Uterus (tissue), 4 donors: ENCODE measurements around the gene ZP4. TPM values are rescaled to one million over a fixed set of nuclear protein-coding genes. Genes with fewer than 3 reads are reported as not detected.

Experiments
- DNase-seq, 2 donors: peaks; one replicate each; pipeline ENCODE4 v3.0.0-alpha.2; 2019 to 2020
- H3K27ac ChIP-seq, 2 donors: fragments of 200-600 bp; sonication (generic); 1 replicate in 1 of 2; 2 replicates in 1 of 2; pipeline ENCODE4 v1.5.1; 2016 to 2018
- H3K27me3 ChIP-seq, 2 donors: fragments of 200-600 bp; sonication (generic); one replicate each; pipeline ENCODE4 v1.5.1; 2018 to 2019; ENCODE audit warnings: control low read depth in 1 of 2
- H3K36me3 ChIP-seq, 2 donors: fragments of 200-600 bp; sonication (generic); one replicate each; pipeline ENCODE4 v1.5.1; 2019; ENCODE audit warnings: control low read depth in 1 of 2
- H3K4me1 ChIP-seq, 2 donors: fragments of 200-600 bp; sonication (generic); one replicate each; pipeline ENCODE4 v1.5.1; 2018 to 2019; ENCODE audit warnings: control low read depth in 1 of 2
- H3K4me3 ChIP-seq, 2 donors: fragments of 200-600 bp; sonication (generic); 1 replicate in 1 of 2; 2 replicates in 1 of 2; pipeline ENCODE4 v1.5.1; 2018 to 2019; ENCODE audit warnings: mild to moderate bottlenecking in 1 of 2
- H3K9me3 ChIP-seq, 2 donors: fragments of 200-600 bp; sonication (generic); one replicate each; pipeline ENCODE4 v1.5.1; 2019; ENCODE audit warnings: control low read depth in 1 of 2
- POLR2A ChIP-seq, 2 donors: fragments of 450-650 bp; IDR thresholded peaks; one replicate each; pipeline ENCODE4 v1.6.1; 2016; ENCODE audit warnings: antibody characterized with exemption in 2 of 2, mild to moderate bottlenecking in 1 of 2, moderate library complexity in 1 of 2
- intact Hi-C: fragments of 100-400 bp; cut with DNase I; formaldehyde crosslinking; loops from one replicate; pipeline ENCODE4 v1.15.1; 2023; ENCODE audit warnings: low total_unique reads
- total RNA-seq, 4 donors: library from RNA; depleted of rRNA in 3 of 4; stranded (reverse); fragments of >200 nt in 3 of 4; gene quantifications; one replicate each; pipeline versions ENCODE4 v1.1.0 to v1.2.4, GENCODE V29; 2014 to 2023
- TF ChIP-seq, protein P1 (sequence below), 4 experiments: fragments of 200-600 bp in 2 of 4; fragments of 450-650 bp in 2 of 4; sonication (generic) in 2 of 4; IDR thresholded peaks; one replicate each; pipeline ENCODE4 v1.5.1; 2016 to 2019; ENCODE audit warnings: antibody characterized with exemption in 4 of 4, mild to moderate bottlenecking in 2 of 4, moderate library complexity in 1 of 4
- donor health status: DM: yes; HTN: yes; CAD: no.

ZP4 gene
- total RNA-seq, 4 donors from 2014 or later: not detected

DNA sequence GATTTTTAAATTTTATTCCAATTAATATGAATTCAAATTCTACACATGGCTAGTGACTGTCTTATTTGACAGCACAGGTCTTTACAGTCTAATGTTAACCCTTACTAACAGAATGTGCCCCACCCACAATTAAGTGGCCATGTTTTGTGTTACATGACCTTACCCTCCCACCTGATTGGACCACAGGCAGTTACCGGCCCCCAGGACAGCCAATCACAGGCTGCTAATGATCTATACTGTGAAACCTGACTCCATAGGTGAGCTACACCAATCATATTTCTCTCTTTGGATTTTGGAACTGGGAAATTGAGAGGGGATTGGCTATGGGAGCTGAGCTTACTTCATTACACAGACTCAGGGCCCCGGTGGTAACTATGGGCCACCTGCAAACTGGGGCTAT, 27.5 kb downstream of the ZP4 start:
- DNase-seq: no peak
- Histone ChIP-seq H3K27ac (no peak overlapping the region), H3K36me3 (no peaks in the 10 kb centered on the region), H3K9me3 (no peaks in the 10 kb centered on the region), H3K4me3 (no peak overlapping the region), H3K4me1 (no peaks in the 10 kb centered on the region), H3K27me3 (no peaks in the 10 kb centered on the region)
- TF ChIP-seq POLR2A (IDR thresholded peaks at IDR 0.05): no peak
- TF ChIP-seq, protein P1, sequence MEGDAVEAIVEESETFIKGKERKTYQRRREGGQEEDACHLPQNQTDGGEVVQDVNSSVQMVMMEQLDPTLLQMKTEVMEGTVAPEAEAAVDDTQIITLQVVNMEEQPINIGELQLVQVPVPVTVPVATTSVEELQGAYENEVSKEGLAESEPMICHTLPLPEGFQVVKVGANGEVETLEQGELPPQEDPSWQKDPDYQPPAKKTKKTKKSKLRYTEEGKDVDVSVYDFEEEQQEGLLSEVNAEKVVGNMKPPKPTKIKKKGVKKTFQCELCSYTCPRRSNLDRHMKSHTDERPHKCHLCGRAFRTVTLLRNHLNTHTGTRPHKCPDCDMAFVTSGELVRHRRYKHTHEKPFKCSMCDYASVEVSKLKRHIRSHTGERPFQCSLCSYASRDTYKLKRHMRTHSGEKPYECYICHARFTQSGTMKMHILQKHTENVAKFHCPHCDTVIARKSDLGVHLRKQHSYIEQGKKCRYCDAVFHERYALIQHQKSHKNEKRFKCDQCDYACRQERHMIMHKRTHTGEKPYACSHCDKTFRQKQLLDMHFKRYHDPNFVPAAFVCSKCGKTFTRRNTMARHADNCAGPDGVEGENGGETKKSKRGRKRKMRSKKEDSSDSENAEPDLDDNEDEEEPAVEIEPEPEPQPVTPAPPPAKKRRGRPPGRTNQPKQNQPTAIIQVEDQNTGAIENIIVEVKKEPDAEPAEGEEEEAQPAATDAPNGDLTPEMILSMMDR (IDR thresholded peaks at IDR 0.05): no peak
- intact Hi-C loops: no loop called here

DNA sequence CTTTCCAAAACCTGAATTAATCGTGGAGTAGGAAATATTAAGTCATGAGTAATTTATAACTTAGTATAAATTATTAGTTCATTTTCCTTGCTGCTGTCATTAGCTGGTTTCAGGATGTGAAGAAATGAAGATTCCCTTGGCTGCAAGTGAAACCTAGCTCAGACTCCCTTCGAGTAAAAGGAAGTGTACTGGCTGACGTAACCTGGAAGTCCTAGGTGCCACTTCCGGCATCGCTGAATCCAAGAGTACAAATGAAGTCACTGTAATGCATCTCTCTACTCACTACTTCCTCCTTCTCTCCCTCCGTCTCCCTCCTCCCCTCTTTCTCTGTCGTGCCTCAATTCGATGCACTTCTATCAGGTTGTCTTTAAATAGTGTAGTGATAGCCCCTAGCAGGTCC, 28.8 kb downstream of the ZP4 start:
- Histone ChIP-seq H3K4me1 (no peaks in the 10 kb centered on the region), H3K27ac (no peak overlapping the region), H3K27me3 (no peaks in the 10 kb centered on the region), H3K9me3 (no peaks in the 10 kb centered on the region), H3K36me3 (no peaks in the 10 kb centered on the region), H3K4me3 (no peak overlapping the region)
- no peak for DNase-seq
- intact Hi-C loops: no loop called here
- TF ChIP-seq, protein P1 (IDR thresholded peaks at IDR 0.05): no peak
- TF ChIP-seq POLR2A (IDR thresholded peaks at IDR 0.05): no peak

DNA sequence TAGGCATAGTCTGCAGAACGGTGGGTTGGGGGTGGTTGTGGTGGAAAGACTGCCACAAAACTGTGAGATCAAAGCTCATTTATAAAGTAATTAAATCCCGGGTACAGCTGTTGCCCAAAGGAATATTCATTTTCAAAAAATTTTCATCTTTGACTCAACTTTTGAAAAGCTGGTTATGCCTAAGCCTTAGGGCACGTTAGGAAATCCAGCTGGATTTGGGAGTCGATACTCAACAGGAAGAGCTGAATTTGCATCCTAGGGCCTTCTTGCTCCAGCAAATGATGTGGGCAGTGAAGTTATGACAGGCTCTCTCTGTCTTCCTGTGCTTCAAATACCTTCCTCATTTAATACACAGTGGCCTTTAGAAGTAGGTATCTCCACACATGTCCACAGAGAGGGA, 31.7 kb downstream of the ZP4 start:
- H3K27ac ChIP-seq: no peak overlapping the region
- no peak for DNase-seq
- intact Hi-C loops: no loop called here
- no peak overlapping the region for H3K4me3 ChIP-seq
- no peaks in the 10 kb centered on the region for H3K36me3 ChIP-seq
- no peak for TF ChIP-seq POLR2A (IDR thresholded peaks at IDR 0.05)
- TF ChIP-seq, protein P1 (IDR thresholded peaks at IDR 0.05): no peak
- H3K4me1 ChIP-seq: no peaks in the 10 kb centered on the region
- H3K9me3 ChIP-seq: no peaks in the 10 kb centered on the region
- H3K27me3 ChIP-seq: no peaks in the 10 kb centered on the region

DNA sequence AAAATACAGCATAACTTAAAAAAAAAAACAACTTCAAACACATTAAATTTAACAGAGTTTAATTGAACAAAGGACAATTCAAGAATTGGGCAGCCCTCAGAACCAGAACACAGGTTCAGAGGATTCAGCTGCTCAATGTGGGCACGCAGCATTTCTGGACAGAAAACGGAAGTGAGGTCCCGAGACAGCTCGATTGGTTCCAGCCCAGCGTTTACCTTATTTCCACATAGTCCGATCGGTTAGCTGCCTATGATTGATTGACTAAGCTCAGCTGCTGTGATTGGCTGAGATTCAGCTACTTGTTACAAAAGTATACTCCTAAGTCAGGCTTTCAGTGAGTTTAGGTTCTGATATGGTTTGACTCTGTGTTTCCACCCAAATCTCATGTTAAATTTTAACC, 33.3 kb downstream of the ZP4 start:
- H3K27ac ChIP-seq: no peak overlapping the region
- TF ChIP-seq, protein P1 (IDR thresholded peaks at IDR 0.05): no peak
- TF ChIP-seq POLR2A (IDR thresholded peaks at IDR 0.05): no peak
- no peaks in the 10 kb centered on the region for H3K27me3 ChIP-seq
- intact Hi-C loops: no loop called here
- DNase-seq: no peak
- H3K4me3 ChIP-seq: no peak overlapping the region
- H3K4me1 ChIP-seq: no peaks in the 10 kb centered on the region
- no peaks in the 10 kb centered on the region for H3K36me3 ChIP-seq
- no peaks in the 10 kb centered on the region for H3K9me3 ChIP-seq

DNA sequence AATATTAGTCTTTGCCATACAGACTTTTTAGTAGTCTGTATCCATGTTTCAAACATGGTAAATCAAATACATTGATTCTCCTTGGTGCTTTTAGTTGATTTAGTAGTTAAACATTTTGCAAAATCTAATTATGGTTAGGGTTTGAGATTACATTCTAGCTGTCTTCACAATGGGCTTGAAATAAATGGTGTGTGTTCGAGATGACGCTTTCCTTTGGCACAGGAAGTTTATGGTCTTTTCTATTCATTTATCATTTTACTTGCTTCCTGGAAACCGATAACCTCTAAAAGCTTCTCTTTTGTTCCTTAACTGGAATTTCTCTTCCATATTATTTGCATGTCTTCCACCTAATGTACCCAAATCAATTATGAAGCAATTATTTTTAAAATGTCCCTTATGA, 38.4 kb downstream of the ZP4 start:
- H3K36me3 ChIP-seq: no peaks in the 10 kb centered on the region
- H3K27ac ChIP-seq: no peak overlapping the region
- TF ChIP-seq POLR2A (IDR thresholded peaks at IDR 0.05): no peak
- TF ChIP-seq, protein P1 (IDR thresholded peaks at IDR 0.05): no peak
- no peaks in the 10 kb centered on the region for H3K9me3 ChIP-seq
- H3K4me3 ChIP-seq: no peak overlapping the region
- intact Hi-C loops: no loop called here
- DNase-seq: no peak
- H3K27me3 ChIP-seq: no peaks in the 10 kb centered on the region
- no peaks in the 10 kb centered on the region for H3K4me1 ChIP-seq
